Stimulated activated CD4-positive, alpha-beta T cell treated with anti-CD3 and anti-CD28 coated beads, Interleukin-4, amount 100 ng/mL, for 4 hours (primary cell): ENCODE data around the gene FOXG1.

Experiments used
- DNase-seq, 2 experiments: peaks; one replicate each; pipeline ENCODE4 v3.0.0-alpha.2; 2020

Gene FOXG1

GRCh38 chr14:28766469-28766955, at the start of gene FOXG1:
TSS of gene FOXG1 (plus strand) at chr14:28766787. CDS start at chr14:28767280, 493 bp downstream.
- no peak for DNase-seq

DNA sequence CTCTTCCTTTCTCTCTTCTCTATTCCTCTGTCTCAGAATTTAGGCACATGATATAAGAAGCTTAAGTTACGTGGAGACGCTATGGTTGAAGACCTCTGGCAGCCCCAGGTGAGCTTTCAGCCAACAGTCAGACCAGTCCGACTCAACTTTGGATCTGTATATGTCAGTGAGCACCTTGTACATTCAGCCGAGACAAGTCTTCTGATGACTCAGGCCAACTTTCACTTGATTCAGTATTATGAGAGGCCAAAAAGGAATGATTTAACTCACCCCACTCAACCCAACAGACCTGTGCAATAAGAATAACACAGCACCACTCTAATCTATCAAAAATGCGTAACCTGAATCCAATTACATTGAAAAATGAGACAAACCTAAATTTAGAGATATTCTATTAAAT, 47.5 kb upstream of the FOXG1 start:
- no peak for DNase-seq

DNA sequence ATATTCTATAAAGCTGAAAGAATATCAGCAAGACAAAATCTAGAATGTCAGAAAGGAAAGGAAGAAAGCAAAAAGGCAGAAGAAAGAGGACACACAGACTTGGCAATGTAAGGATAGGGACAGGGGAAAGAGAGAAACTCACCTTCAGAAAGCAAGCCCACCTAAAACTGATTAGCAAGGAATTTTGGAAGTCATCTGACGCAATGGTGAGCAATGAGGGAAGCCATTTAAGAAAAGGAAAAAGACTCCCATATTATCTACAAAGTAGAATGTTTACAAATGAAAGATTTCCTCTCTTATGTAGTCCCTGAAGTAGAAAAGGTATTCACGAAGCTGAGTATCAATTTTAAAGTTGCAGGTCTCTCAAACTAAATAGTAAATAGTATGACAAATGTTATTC, 35.2 kb upstream of the FOXG1 start:
- no peak for DNase-seq

DNA sequence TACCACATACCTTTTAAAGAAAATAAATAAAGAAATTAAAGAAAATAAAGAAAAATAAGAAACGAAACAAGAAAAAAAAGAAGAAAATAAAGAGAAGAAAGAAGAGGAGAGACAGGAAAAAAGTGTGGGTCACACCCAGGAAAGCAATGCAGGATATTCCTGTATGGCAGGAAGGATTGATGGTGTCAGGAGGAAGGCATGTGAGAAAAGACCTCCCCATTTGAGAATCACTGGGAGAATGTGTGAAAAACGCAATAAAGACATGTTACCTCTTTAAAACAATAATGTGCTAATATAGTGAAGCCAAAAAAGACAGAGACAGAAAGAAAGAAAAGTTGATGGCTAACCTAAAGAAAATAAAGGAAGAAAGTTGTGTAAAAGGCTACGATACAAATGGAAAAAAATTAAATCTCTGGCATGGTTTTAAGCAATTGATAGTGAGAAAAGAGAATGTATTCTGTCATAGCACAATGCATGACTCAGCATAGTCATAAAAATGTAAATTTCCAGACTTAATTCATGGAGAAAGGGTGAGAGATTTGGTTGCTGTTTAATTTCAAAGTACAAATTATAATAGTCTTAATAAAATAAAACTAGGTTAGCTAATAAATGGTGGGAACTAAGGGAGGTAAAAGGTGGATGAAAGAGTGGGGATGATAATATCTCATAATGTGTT, 24.3 kb upstream of the FOXG1 start:
- no peak for DNase-seq

DNA sequence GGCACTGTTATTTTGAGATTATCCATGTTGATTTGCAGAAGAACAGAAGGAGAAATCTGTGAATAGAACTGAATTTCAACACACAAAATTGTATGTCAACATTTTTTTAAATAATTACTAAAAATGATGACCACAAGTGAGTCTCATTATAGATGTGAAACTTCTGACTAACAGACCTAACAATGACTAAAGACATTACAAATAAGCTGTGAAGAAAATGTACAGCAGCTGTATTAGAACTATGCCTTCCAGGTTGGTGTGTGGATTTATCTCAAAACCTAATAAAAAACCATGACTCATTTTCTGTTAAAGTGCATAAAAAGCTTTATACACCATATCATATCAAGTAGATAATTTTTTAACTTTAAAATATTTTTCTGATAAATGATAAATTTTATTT, 22.5 kb upstream of the FOXG1 start:
- DNase-seq: no peak

GRCh38 chr14:28745176-28745575, 21.4 kb upstream of the FOXG1 start:
- no peak for DNase-seq

DNA sequence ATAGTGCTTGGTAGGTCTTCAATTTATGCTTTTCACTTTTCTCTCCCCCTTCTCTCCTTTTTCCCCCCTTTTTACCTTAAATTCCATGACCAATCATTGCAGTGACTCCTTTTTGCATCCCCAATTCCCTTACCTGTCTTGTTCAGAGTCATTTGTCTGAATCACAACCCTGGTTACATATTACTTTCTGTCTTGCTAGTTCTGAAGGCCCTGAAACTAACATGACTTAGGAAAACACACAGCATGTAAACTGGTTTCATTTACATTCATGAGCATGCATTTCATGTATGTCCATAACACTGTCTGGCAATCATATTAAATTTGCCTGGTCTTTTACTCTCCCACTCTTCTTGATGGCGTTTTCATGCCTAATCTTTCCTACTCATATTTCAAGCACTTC, 20.3 kb upstream of the FOXG1 start:
- no peak for DNase-seq

GRCh38 chr14:28751467-28752058, 15.0 kb upstream of the FOXG1 start:
- DNase-seq: no peak

- no peak for DNase-seq
These were observed 12.2 kb upstream of the FOXG1 start for GRCh38 chr14:28754209-28754985.

GRCh38 chr14:28755198-28755815, 11.3 kb upstream of the FOXG1 start:
- DNase-seq: no peak

- no peak for DNase-seq
These were observed 10.7 kb upstream of the FOXG1 start for GRCh38 chr14:28755884-28756268.

DNA sequence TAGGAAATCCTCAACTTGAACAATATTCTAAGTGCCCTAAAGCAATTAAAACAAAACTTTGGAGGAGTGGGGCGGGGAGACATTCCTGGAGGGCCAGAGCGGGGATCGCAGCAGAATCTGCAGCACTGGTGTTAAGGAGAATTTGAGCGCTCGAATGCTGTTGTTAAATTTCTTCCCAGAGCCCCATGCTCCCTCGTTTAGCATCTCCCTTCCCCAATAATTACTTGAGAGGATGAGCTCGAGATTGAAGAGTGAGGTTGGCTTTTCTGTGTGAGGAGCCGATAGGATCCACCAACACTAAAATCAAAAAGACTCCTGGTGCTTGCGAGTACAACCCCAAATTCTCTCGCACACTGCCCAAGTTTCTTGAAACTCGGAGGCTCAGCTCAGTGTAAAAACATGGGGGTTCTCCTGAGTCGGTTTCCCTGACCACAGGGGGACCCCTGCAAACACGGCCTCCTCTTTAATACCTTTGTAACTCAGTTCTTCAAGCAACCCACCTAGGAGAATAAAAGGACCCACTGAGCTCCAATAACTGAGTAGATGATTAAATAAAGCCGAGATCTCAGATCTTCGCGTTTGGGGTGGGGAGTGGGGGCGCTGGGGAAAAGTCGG, 10.2 kb upstream of the FOXG1 start:
- DNase-seq: no peak

- no peak for DNase-seq
These were observed 9.6 kb upstream of the FOXG1 start for GRCh38 chr14:28756884-28757570.

DNA sequence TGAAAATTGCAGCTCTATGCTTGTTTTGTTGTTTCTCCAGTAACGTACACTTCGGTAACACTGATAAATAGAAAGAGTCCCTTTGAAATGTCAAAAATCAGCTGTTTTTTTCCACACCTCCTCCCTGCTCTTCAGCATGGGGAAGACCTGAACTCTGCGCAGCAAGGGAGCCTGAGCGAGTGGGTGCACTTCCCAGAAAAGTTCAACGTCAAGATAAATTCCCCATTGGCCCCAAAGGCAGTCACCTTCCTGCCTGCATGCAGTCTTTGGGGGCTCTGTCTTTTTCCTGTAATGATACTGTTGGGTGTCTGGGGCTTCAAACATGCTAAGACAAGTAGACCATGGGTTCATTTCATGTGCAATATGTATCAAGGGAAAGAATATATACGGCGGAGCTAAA, 8.8 kb upstream of the FOXG1 start:
- no peak for DNase-seq

DNA sequence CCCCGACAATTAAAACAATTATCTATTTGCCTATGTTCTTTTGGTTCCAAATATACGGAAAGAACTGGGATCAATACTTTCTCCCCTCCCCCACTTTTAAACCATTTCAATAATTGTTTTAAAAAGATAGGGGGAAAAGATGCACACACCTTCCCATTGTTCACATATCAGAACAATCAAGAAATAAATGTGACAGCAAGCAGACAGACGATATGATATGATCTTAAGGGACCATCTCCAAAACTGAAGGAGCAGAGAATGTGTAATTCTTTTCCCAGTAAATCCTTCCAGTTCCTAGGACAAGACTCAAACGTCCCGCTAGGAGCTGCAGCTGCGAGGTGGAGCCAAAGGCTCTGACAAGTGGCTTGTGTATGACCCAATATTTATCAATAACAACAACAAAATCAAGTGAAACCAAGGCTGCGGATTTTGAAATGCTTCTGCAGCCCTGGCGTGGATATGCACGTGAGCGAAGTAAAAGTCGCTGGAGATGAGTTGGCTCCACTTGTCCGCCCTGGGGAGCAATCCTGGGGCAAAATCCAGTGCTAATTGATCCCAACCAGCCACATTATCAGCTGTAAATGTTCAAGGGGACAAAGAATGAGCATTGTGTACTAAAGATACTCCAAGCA, 8.2 kb upstream of the FOXG1 start:
- DNase-seq: no peak

- no peak for DNase-seq
These were observed 7.5 kb upstream of the FOXG1 start for GRCh38 chr14:28758885-28759652.

DNA sequence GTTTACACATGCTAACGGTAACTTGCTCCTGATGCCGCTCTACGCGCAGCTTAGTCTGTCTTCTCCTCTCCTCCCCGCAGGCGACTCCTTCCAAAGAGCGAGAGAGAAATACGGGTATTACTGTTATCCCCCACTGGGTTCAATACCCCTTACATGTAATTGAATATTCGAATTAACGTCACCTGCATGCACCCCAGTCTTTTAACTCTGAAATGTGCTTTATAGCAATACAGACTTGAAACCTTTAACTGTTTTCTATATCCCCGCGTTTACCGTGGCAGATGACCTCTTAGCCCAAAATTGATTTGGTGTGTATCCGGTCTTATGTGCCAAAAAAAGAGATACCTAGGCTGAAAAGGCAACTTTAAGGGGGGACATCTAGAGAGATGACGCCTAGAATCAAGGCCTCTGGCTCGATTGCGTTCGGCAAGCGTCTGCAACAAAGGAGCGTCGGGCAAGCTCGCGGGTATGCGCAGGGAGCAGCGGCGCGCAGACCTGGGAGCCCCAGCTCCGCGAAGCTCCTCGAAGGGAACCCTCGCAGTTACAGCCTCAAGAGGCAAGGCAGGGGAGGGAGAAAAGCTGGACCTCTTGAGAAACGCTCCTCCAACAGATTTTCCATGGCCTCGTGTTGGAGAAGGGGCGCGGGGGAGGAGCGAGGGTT, 6.8 kb upstream of the FOXG1 start:
- no peak for DNase-seq

GRCh38 chr14:28760431-28760996, 6.1 kb upstream of the FOXG1 start:
- DNase-seq: no peak

DNA sequence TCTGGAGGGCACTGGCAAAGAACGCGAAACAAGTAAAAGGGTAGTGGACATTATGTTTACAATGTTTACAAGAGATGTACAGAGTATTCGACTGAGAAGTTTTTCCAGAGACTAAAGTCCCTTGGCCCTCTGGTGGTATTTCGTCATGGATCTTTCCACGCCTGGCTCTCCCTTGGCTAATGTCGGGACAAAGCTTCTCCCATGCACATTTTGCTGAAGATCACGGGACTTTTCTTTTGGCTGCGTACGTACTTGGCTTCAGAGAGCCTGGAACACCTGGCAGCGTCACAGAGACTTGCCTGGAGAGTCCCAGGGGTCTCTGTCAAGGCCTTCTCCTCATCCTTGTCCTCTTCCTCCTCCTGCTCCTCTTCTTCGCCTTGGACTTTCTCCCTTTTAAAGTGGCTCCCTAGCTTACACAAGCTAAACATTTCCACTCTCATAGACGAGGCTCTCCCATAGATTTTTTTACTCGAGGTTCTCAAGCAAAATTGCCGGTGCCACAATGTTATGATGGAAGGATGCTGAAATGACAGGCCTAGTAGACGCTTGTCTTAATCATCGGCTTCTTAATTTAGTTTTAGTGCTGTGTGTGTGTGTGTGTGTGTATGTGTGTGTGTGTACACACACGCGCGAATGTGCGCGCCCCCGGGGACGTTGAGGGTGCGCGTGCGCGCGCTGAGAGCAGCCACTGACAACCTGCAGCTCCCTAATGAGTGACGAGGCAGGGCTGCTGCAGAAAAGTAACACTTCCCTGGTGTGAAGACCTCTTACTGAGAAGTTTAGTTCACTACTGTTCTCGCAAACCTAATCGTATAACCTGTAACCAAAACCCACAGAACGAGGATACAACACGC, 4.9 kb upstream of the FOXG1 start:
- no peak for DNase-seq
